HCT116 (cell line): ENCODE measurements around the gene FSTL4. TPM values are rescaled to one million over a fixed set of nuclear protein-coding genes. Genes with fewer than 3 reads are reported as not detected.

Source experiments
- ATAC-seq: fragments of 200-7000 bp; cut with Tn5 transposase; 2 replicates; pipeline ENCODE4 v1.9.1; 2020; ENCODE audit warnings: mild to moderate bottlenecking, moderate library complexity
- BruUV-seq: library from RNA; stranded (reverse); fragments of 400-500 nt; replicated peaks from 2 replicates; lab custom pipeline; 2021; lab: Mats Ljungman, UMichigan
- CTCF ChIA-PET: fragments of 300-600 bp; sonication (Branson Sonifier 250); formaldehyde crosslinking; loops from one replicate; lab custom pipeline; 2021; ENCODE audit warnings: antibody characterized with exemption; lab: Charles Lee
- POLR2A ChIA-PET: fragments of 300-600, 350-600 bp; sonication (Branson Sonifier 250); formaldehyde crosslinking; loops from one replicate; lab custom pipeline; 2021; ENCODE audit warnings: antibody characterized with exemption; lab: Charles Lee
- RAD21 ChIA-PET, 2 experiments: fragments of 300-600 bp; sonication (Branson Sonifier 250); formaldehyde crosslinking; loops; one replicate each; lab custom pipeline; 2023; ENCODE audit warnings: low total read pairs in 2 of 2; ENCODE audit not compliant: uncharacterized antibody in 2 of 2, unreplicated experiment in 2 of 2, low non-redundant PET in 1 of 2; lab: Charles Lee
- DNase-seq: peaks from one replicate; pipeline ENCODE4 v3.0.0-alpha.2; 2010; ENCODE audit warnings: low read depth, low spot score
- H2AFZ ChIP-seq: fragments of 200-600 bp; shearing (Covaris generic), sonication (generic); 2 replicates; pipeline ENCODE4 v1.6.1; 2017; ENCODE audit warnings: low read depth, mixed run types, mixed read lengths, antibody characterized with exemption, low read length; ENCODE audit not compliant: poor library complexity, severe bottlenecking
- H3K27ac ChIP-seq: 2 replicates; pipeline ENCODE4 v1.5.1; 2012; ENCODE audit warnings: low read depth, low read length
- H3K27me3 ChIP-seq: fragments of 200-600 bp; sonication (generic); 2 replicates; pipeline ENCODE4 v1.6.1; 2016; ENCODE audit warnings: mixed run types, low read length, mixed read lengths; ENCODE audit not compliant: insufficient read depth
- H3K36me3 ChIP-seq, 2 experiments: fragments of 200-500 bp in 1 of 2; fragments of 200-600 bp in 1 of 2; sonication (Bioruptor generic) in 1 of 2; sonication (generic) in 1 of 2; 2 replicates each; pipeline versions ENCODE4 v1.5.1 to v1.6.1; 2014 to 2016; ENCODE audit warnings: low read length in 2 of 2, inconsistent platforms in 1 of 2, mixed read lengths in 1 of 2, mixed run types in 1 of 2; ENCODE audit not compliant: insufficient read depth in 2 of 2, control insufficient read depth in 1 of 2
- H3K4me1 ChIP-seq, 2 experiments: fragments of 200-600 bp in 1 of 2; sonication (generic) in 1 of 2; 2 replicates each; pipeline versions ENCODE4 v1.5.1 to v1.6.1; 2012 to 2017; ENCODE audit warnings: low read length in 2 of 2, inconsistent platforms in 1 of 2, mild to moderate bottlenecking in 1 of 2, mixed read lengths in 1 of 2, mixed run types in 1 of 2, moderate library complexity in 1 of 2; ENCODE audit not compliant: insufficient read depth in 2 of 2, control insufficient read depth in 1 of 2
- H3K4me2 ChIP-seq: fragments of 200-600 bp; sonication (generic); 2 replicates; pipeline ENCODE4 v1.6.1; 2017; ENCODE audit warnings: mixed run types, low read length, mixed read lengths
- H3K4me3 ChIP-seq, 2 experiments: fragments of 200-600 bp in 1 of 2; sonication (generic) in 1 of 2; replicated peaks in 1 of 2; 2 replicates each; pipeline ENCODE4 v1.5.1; 2011 to 2016; ENCODE audit warnings: low read length in 2 of 2, control low read depth in 1 of 2, low read depth in 1 of 2, mild to moderate bottlenecking in 1 of 2, mixed read lengths in 1 of 2, mixed run types in 1 of 2
- H3K79me2 ChIP-seq: fragments of 200-600 bp; sonication (generic); 2 replicates; pipeline ENCODE4 v1.6.1; 2017; ENCODE audit warnings: mild to moderate bottlenecking, mixed run types, low read length, moderate library complexity, mixed read lengths; ENCODE audit not compliant: insufficient read depth
- H3K9ac ChIP-seq: fragments of 200-600 bp; sonication (generic); 2 replicates; pipeline ENCODE4 v1.6.1; 2016; ENCODE audit warnings: low read length, mixed read lengths
- H3K9me2 ChIP-seq: fragments of 200-600 bp; sonication (generic), shearing (Covaris generic); 2 replicates; pipeline ENCODE4 v1.6.1; 2017; ENCODE audit warnings: mixed run types, mild to moderate bottlenecking, moderate library complexity; ENCODE audit not compliant: insufficient read depth
- H3K9me3 ChIP-seq, 2 experiments: fragments of 200-500 bp in 1 of 2; fragments of 200-600 bp in 1 of 2; sonication (Bioruptor generic) in 1 of 2; sonication (generic) in 1 of 2; 2 replicates each; pipeline ENCODE4 v1.6.1; 2014 to 2017; ENCODE audit warnings: low read length in 2 of 2, mixed read lengths in 2 of 2, inconsistent platforms in 1 of 2, low read depth in 1 of 2, mild to moderate bottlenecking in 1 of 2, mixed run types in 1 of 2, moderate library complexity in 1 of 2; ENCODE audit not compliant: control insufficient read depth in 1 of 2, insufficient read depth in 1 of 2
- H4K20me1 ChIP-seq: fragments of 200-600 bp; sonication (generic), shearing (Covaris generic); 2 replicates; pipeline ENCODE4 v1.6.1; 2017; ENCODE audit warnings: mixed run types, mild to moderate bottlenecking, moderate library complexity; ENCODE audit not compliant: insufficient read depth
- CEBPB ChIP-seq: IDR thresholded peaks from 2 replicates; pipeline ENCODE4 v1.6.1; 2012; ENCODE audit warnings: low read depth
- ELF1 ChIP-seq: IDR thresholded peaks from 2 replicates; pipeline ENCODE4 v1.6.1; 2012; ENCODE audit warnings: low read depth, borderline replicate concordance
- EZH2phosphoT487 ChIP-seq: fragments of 200-600 bp; IDR thresholded peaks from 2 replicates; pipeline ENCODE4 v1.6.1; 2018; ENCODE audit warnings: antibody characterized with exemption, borderline replicate concordance
- JUND ChIP-seq: IDR thresholded peaks from 2 replicates; pipeline ENCODE4 v1.6.1; 2012
- POLR2AphosphoS5 ChIP-seq: IDR thresholded peaks from 2 replicates; pipeline ENCODE4 v1.6.1; 2011; ENCODE audit warnings: mild to moderate bottlenecking, low read depth, low read length, moderate library complexity
- SIN3A ChIP-seq: IDR thresholded peaks from 2 replicates; pipeline ENCODE4 v1.6.1; 2012; ENCODE audit warnings: low read depth
- TCF7L2 ChIP-seq: IDR thresholded peaks from 2 replicates; pipeline ENCODE4 v1.7.0; 2011; ENCODE audit warnings: borderline replicate concordance, inconsistent platforms; ENCODE audit not compliant: insufficient read depth, insufficient read length; ENCODE audit errors: extremely low read depth
- YY1 ChIP-seq: IDR thresholded peaks from 2 replicates; pipeline ENCODE4 v1.6.1; 2011; ENCODE audit warnings: low read length, low read depth, moderate library complexity, mild to moderate bottlenecking; ENCODE audit not compliant: insufficient replicate concordance; ENCODE audit errors: extremely low read depth
- ZNF274 ChIP-seq: fragments of 200-500 bp; sonication (Bioruptor generic); IDR thresholded peaks from 2 replicates; pipeline ENCODE4 v1.6.1; 2014; ENCODE audit warnings: mild to moderate bottlenecking, low read depth, low read length, inconsistent platforms
- intact Hi-C: fragments of 100-400 bp; cut with micrococcal nuclease; formaldehyde crosslinking; loops from 2 replicates; pipeline ENCODE4 v1.10.0; 2022
- total RNA-seq: library from RNA; stranded (reverse); gene quantifications from one replicate; pipeline ENCODE4 v1.2.1, GENCODE V29; 2021; ENCODE audit not compliant: unreplicated experiment

The FSTL4 gene
- total RNA-seq, 1 experiment from 2014 or later = 0.37 TPM

- H3K27ac ChIP-seq = no peak overlapping the region
- no peak for TF ChIP-seq SIN3A
- TF ChIP-seq POLR2AphosphoS5 = no peak
- TF ChIP-seq, all 23 proteins: peak for 0
- no peaks in the 10 kb centered on the region for H3K27me3 ChIP-seq
- CTCF ChIA-PET = no interaction called here
- BruUV-seq = no TSS peak
- peaks cover 0 to 5% of the 10 kb centered on the region in 2 experiments; a peak in 1 of 4 replicates for H3K4me1 ChIP-seq
- POLR2A ChIA-PET = no interaction called here
- no peaks in the 10 kb centered on the region for H3K36me3 ChIP-seq
- no peak overlapping the region for H2AFZ ChIP-seq
- no peak overlapping the region for H3K4me3 ChIP-seq
- H3K9me3 ChIP-seq = no peaks in the 10 kb centered on the region
- intact Hi-C loops = no loop called here
- no peaks in the 10 kb centered on the region for H3K79me2 ChIP-seq
- H3K9me2 ChIP-seq = no peaks in the 10 kb centered on the region
- no peaks in the 10 kb centered on the region for H4K20me1 ChIP-seq
- ATAC-seq (no peak), DNase-seq (no peak)
- H3K4me2 ChIP-seq = no peak overlapping the region
- no peak overlapping the region for H3K9ac ChIP-seq
- RAD21 ChIA-PET = no interaction called here
Observed at GRCh38 chr5:133340002-133340755, 272.2 kb downstream of the FSTL4 start.

GRCh38 chr5:133338504-133339355 lies 273.6 kb downstream of the FSTL4 start:
- Histone ChIP-seq H4K20me1 (no peaks in the 10 kb centered on the region), H3K27me3 (no peaks in the 10 kb centered on the region), H3K4me3 (no peak overlapping the region)
- no TSS peak for BruUV-seq
- CTCF ChIA-PET = interaction anchor here (0.6 kb wide), 1 partner anchor 19 kb away, joined by 3 read pairs; no protein-coding TSS in a partner anchor
- TF ChIP-seq ELF1 (no peak), ZNF274 (no peak), POLR2AphosphoS5 (no peak), TCF7L2 (no peak), JUND (no peak), CEBPB (no peak), EZH2phosphoT487 (no peak), YY1 (no peak)
- TF ChIP-seq, all 23 proteins: peak for 0
- no peak for ATAC-seq
- ChIA-PET POLR2A (no interaction called here), RAD21 (no interaction called here)
- no peaks in the 10 kb centered on the region for H3K9me2 ChIP-seq
- intact Hi-C loops = no loop called here
- H3K9ac ChIP-seq = no peak overlapping the region
- H3K4me2 ChIP-seq = no peak overlapping the region
- DNase-seq = no peak
- peaks cover 0 to 5% of the 10 kb centered on the region in 2 experiments; a peak in 1 of 4 replicates for H3K4me1 ChIP-seq
- no peak overlapping the region for H2AFZ ChIP-seq
- no peak overlapping the region for H3K27ac ChIP-seq
- H3K36me3 ChIP-seq = no peaks in the 10 kb centered on the region
- H3K9me3 ChIP-seq = no peaks in the 10 kb centered on the region
- no peaks in the 10 kb centered on the region for H3K79me2 ChIP-seq
